H1 (cell line): ENCODE data around the gene SPAG16. TPM values are rescaled to one million over a fixed set of nuclear protein-coding genes. Genes with fewer than 3 reads are reported as not detected.

Experiments used
- CTCF ChIA-PET: fragments of 300-600 bp; sonication (Branson Sonifier 250); formaldehyde crosslinking; loops from one replicate; lab custom pipeline; 2021; ENCODE audit not compliant: partially characterized antibody; lab: Charles Lee
- POLR2A ChIA-PET: fragments of 300-600 bp; sonication (Branson Sonifier 250); formaldehyde crosslinking; loops from one replicate; lab custom pipeline; 2021; ENCODE audit warnings: inconsistent platforms; ENCODE audit not compliant: partially characterized antibody; lab: Charles Lee
- DNase-seq, 2 experiments: peaks; one replicate each; pipeline versions ENCODE4 v3.0.0 to v3.0.0-alpha.2; 2010 to 2022; ENCODE audit warnings: low spot score in 2 of 2, low read depth in 1 of 2, mixed read lengths in 1 of 2
- FAIRE-seq: peaks from 2 replicates; lab custom pipeline; 2011; peaks lifted over from hg19 to GRCh38; lab: Jason Lieb, UNC
- H2AFZ ChIP-seq: 2 replicates; pipeline ENCODE4 v1.8.1; 2012; ENCODE audit warnings: low read length, inconsistent platforms
- H2AK5ac ChIP-seq: 2 replicates; pipeline ENCODE4 v1.6.1; 2013; ENCODE audit warnings: low read depth, low read length
- H2BK120ac ChIP-seq: replicated peaks from 2 replicates; pipeline ENCODE3; 2013; ENCODE audit warnings: low read depth, low read length, inconsistent platforms
- H2BK12ac ChIP-seq: 2 replicates; pipeline ENCODE4 v1.6.1; 2013; ENCODE audit warnings: low read depth, low read length
- H2BK15ac ChIP-seq: 2 replicates; pipeline ENCODE4 v1.6.1; 2013; ENCODE audit warnings: low read length
- H2BK20ac ChIP-seq: 2 replicates; pipeline ENCODE4 v1.6.1; 2013; ENCODE audit warnings: low read length
- H2BK5ac ChIP-seq: 2 replicates; pipeline ENCODE4 v1.6.1; 2013; ENCODE audit warnings: low read depth, low read length
- H3K14ac ChIP-seq: 2 replicates; pipeline ENCODE4 v1.6.1; 2013; ENCODE audit warnings: inconsistent platforms; ENCODE audit not compliant: insufficient read length
- H3K18ac ChIP-seq: 2 replicates; pipeline ENCODE4 v1.6.1; 2013; ENCODE audit warnings: low read length; ENCODE audit errors: extremely low read depth
- H3K23ac ChIP-seq: 2 replicates; pipeline ENCODE4 v1.6.1; 2013; ENCODE audit warnings: inconsistent platforms; ENCODE audit not compliant: insufficient read length
- H3K23me2 ChIP-seq: 2 replicates; pipeline ENCODE4 v1.6.1; 2013; ENCODE audit warnings: low read depth, low read length
- H3K27ac ChIP-seq: 2 replicates; pipeline ENCODE4 v1.6.1; 2011; ENCODE audit warnings: low read depth, low read length, inconsistent platforms
- H3K27me3 ChIP-seq, 4 experiments: replicated peaks in 1 of 4; 1 replicate in 1 of 4; 2 replicates in 3 of 4; pipeline versions ENCODE4 v1.6.1 to v1.8.1; 2011 to 2013; ENCODE audit warnings: low read length in 3 of 4, mild to moderate bottlenecking in 3 of 4, inconsistent platforms in 2 of 4, mixed read lengths in 2 of 4, moderate library complexity in 1 of 4; ENCODE audit not compliant: control insufficient read depth in 3 of 4, insufficient read depth in 3 of 4; ENCODE audit errors: extremely low read depth in 1 of 4
- H3K36me3 ChIP-seq, 4 experiments: 2 replicates each; pipeline versions ENCODE4 v1.6.1 to v1.8.1; 2011 to 2013; ENCODE audit warnings: mild to moderate bottlenecking in 4 of 4, low read length in 3 of 4, moderate library complexity in 2 of 4, control low read depth in 1 of 4, inconsistent platforms in 1 of 4; ENCODE audit not compliant: insufficient read depth in 4 of 4, control insufficient read depth in 2 of 4
- H3K4ac ChIP-seq: replicated peaks from 2 replicates; pipeline ENCODE3; 2013; ENCODE audit warnings: low read length, low read depth, mixed read lengths, inconsistent platforms; ENCODE audit not compliant: insufficient read length
- H3K4me1 ChIP-seq, 4 experiments: replicated peaks in 1 of 4; 1 replicate in 1 of 4; 2 replicates in 3 of 4; pipeline versions ENCODE4 v1.6.1 to v1.8.1; 2011 to 2013; ENCODE audit warnings: low read length in 3 of 4, inconsistent platforms in 2 of 4, mixed read lengths in 1 of 4; ENCODE audit not compliant: insufficient read depth in 4 of 4, control insufficient read depth in 3 of 4
- H3K4me2 ChIP-seq, 2 experiments: 2 replicates each; pipeline versions ENCODE4 v1.6.1 to v1.8.1; 2011 to 2013; ENCODE audit warnings: low read depth in 2 of 2, low read length in 2 of 2, control low read depth in 1 of 2, inconsistent platforms in 1 of 2, mild to moderate bottlenecking in 1 of 2; ENCODE audit not compliant: insufficient read depth in 1 of 2
- H3K4me3 ChIP-seq, 4 experiments: fragments of 200-600, 300-600 bp in 1 of 4; sonication (generic), shearing (Covaris generic), sonication (Bioruptor Twin) in 1 of 4; 2 replicates each; pipeline versions ENCODE4 v1.5.1 to v1.8.1; 2011 to 2016; ENCODE audit warnings: low read length in 4 of 4, low read depth in 3 of 4, control low read depth in 2 of 4, inconsistent platforms in 2 of 4, mild to moderate bottlenecking in 2 of 4, mixed read lengths in 1 of 4, moderate library complexity in 1 of 4; ENCODE audit not compliant: insufficient read depth in 2 of 4; ENCODE audit errors: extremely low read depth in 1 of 4
- H3K56ac ChIP-seq: replicated peaks from 2 replicates; pipeline ENCODE3; 2013; ENCODE audit warnings: low read depth, mild to moderate bottlenecking, mixed read lengths, low read length, inconsistent platforms; ENCODE audit not compliant: insufficient read length
- H3K79me1 ChIP-seq: 2 replicates; pipeline ENCODE4 v1.6.1; 2013; ENCODE audit warnings: low read depth, low read length, control low read depth
- H3K79me2 ChIP-seq, 2 experiments: 2 replicates each; pipeline versions ENCODE4 v1.6.1 to v1.8.1; 2012 to 2013; ENCODE audit warnings: low read length in 2 of 2, mild to moderate bottlenecking in 2 of 2, inconsistent platforms in 1 of 2; ENCODE audit not compliant: insufficient read depth in 2 of 2, control insufficient read depth in 1 of 2
- H3K9ac ChIP-seq, 4 experiments: replicated peaks in 1 of 4; 1 replicate in 1 of 4; 2 replicates in 3 of 4; pipeline versions ENCODE4 v1.6.1 to v1.8.1; 2011 to 2013; ENCODE audit warnings: low read depth in 3 of 4, low read length in 3 of 4, control low read depth in 2 of 4, mild to moderate bottlenecking in 2 of 4, moderate library complexity in 2 of 4, inconsistent platforms in 1 of 4; ENCODE audit errors: extremely low read depth in 1 of 4
- H3K9me3 ChIP-seq, 2 experiments: 2 replicates each; pipeline versions ENCODE4 v1.6.1 to v1.8.1; 2012 to 2013; ENCODE audit warnings: mild to moderate bottlenecking in 2 of 2, moderate library complexity in 2 of 2, control low read depth in 1 of 2, inconsistent platforms in 1 of 2, low read depth in 1 of 2, low read length in 1 of 2, mixed read lengths in 1 of 2; ENCODE audit not compliant: insufficient read depth in 2 of 2
- H4K20me1 ChIP-seq, 2 experiments: replicated peaks in 1 of 2; 2 replicates each; pipeline versions ENCODE3 to v1.8.1; 2011 to 2013; ENCODE audit warnings: inconsistent platforms in 2 of 2, low read length in 2 of 2, mild to moderate bottlenecking in 1 of 2; ENCODE audit not compliant: insufficient read depth in 2 of 2, control insufficient read depth in 1 of 2
- H4K5ac ChIP-seq: 2 replicates; pipeline ENCODE4 v1.6.1; 2013; ENCODE audit warnings: low read length, low read depth, mixed read lengths, inconsistent platforms; ENCODE audit not compliant: insufficient read length
- H4K8ac ChIP-seq: 2 replicates; pipeline ENCODE4 v1.8.0; 2013; ENCODE audit warnings: mild to moderate bottlenecking, moderate library complexity, low read length, inconsistent platforms; ENCODE audit not compliant: insufficient read depth; ENCODE audit errors: extremely low read depth
- H4K91ac ChIP-seq: replicated peaks from 2 replicates; pipeline ENCODE3; 2013; ENCODE audit warnings: low read length, mixed read lengths, inconsistent platforms; ENCODE audit not compliant: insufficient read length
- CHD2 ChIP-seq: IDR thresholded peaks from 2 replicates; pipeline ENCODE4 v1.6.1; 2012; ENCODE audit warnings: low read length, improper control_type of control experiment
- GTF2F1 ChIP-seq: IDR thresholded peaks from 2 replicates; pipeline ENCODE4 v1.6.1; 2012; ENCODE audit warnings: low read depth, low read length, improper control_type of control experiment, borderline replicate concordance
- PHF8 ChIP-seq: fragments of 200-600 bp; sonication (generic); conservative IDR thresholded peaks from 2 replicates; pipeline ENCODE4 v1.7.1; 2012; ENCODE audit warnings: low read depth, mild to moderate bottlenecking, inconsistent platforms, low read length, moderate library complexity
- POLR2AphosphoS5 ChIP-seq: IDR thresholded peaks from 2 replicates; pipeline ENCODE4 v1.6.1; 2011; ENCODE audit warnings: low read depth, low read length
- RXRA ChIP-seq: IDR thresholded peaks from 2 replicates; pipeline ENCODE4 v1.6.1; 2011; ENCODE audit warnings: low read depth, mild to moderate bottlenecking, low read length, moderate library complexity; ENCODE audit not compliant: insufficient read depth
- SP1 ChIP-seq: IDR thresholded peaks from 2 replicates; pipeline ENCODE4 v1.6.1; 2011; ENCODE audit warnings: low read depth, low read length
- TAF7 ChIP-seq: optimal IDR thresholded peaks from 2 replicates; pipeline ENCODE3; 2011; ENCODE audit warnings: low read depth, mild to moderate bottlenecking, inconsistent platforms, low read length, moderate library complexity, borderline replicate concordance
- USF2 ChIP-seq: IDR thresholded peaks from 2 replicates; pipeline ENCODE4 v1.6.1; 2011; ENCODE audit warnings: low read length, improper control_type of control experiment
- YY1 ChIP-seq: IDR thresholded peaks from 2 replicates; pipeline ENCODE4 v1.6.1; 2011; ENCODE audit warnings: low read depth, mild to moderate bottlenecking, low read length
- WGBS, 2 experiments: shearing (Covaris generic) in 1 of 2; methylation state at CpG; one replicate each; pipeline versions ENCODE4 v1.1.6 to v1.1.7; 2013 to 2015; ENCODE audit warnings: low lambda C conversion rate in 2 of 2, mixed read lengths in 2 of 2, inconsistent platforms in 1 of 2, low coverage in 1 of 2, missing lambda C conversion rate in 1 of 2; ENCODE audit not compliant: insufficient replicate concordance in 2 of 2, insufficient coverage in 1 of 2, insufficient read length in 1 of 2; ENCODE audit errors: extremely low coverage in 1 of 2, missing lambda C conversion rate in 1 of 2; 5-methylcytosine and 5-hydroxymethylcytosine counted together
- polyA plus RNA-seq, 7 experiments: library from polyadenylated mRNA; depleted of rRNA in 3 of 7; stranded (reverse) in 5 of 7; unstranded in 2 of 7; fragments of >200 nt in 5 of 7; fragments of 200-250 nt in 2 of 7; gene quantifications; 1 replicate in 5 of 7; 2 replicates in 1 of 7; 4 replicates in 1 of 7; pipeline versions ENCODE4 v1.2.1 to v1.2.3, GENCODE V29; 2011 to 2013; ENCODE audit warnings: missing spikeins in 2 of 7, mixed read lengths in 2 of 7
- total RNA-seq: library from RNA; stranded (reverse); fragmentation: NEBNext Ultra II Directional; extraction: Animal tissue kit (Norgen Biotek cat#: 25700); gene quantifications from 2 replicates; pipeline ENCODE4 v1.2.1, GENCODE V29; 2021

The SPAG16 gene
- total and polyA plus RNA-seq, 2 of the 8 experiments (the other 6 are each of a cell fraction or from before 2014, with no cell fraction given), result 6.0 to 14.9 TPM

GRCh38 chr2:213274143-213274542, 10.1 kb upstream of the SPAG16 start:
- Histone ChIP-seq H3K27me3 (no peaks in the 10 kb centered on the region), H3K4me3 (no peak overlapping the region), H3K79me1 (no peaks in the 10 kb centered on the region), H2BK120ac (no peak overlapping the region), H3K14ac (no peak overlapping the region), H4K5ac (no peak overlapping the region), H3K56ac (no peak overlapping the region), H2BK20ac (no peak overlapping the region), H3K36me3 (no peaks in the 10 kb centered on the region), H3K79me2 (no peaks in the 10 kb centered on the region), H3K4ac (no peak overlapping the region), H4K20me1 (no peaks in the 10 kb centered on the region), H2BK5ac (no peak overlapping the region), H4K8ac (no peak overlapping the region), H4K91ac (no peak overlapping the region), H3K23ac (no peak overlapping the region), H3K4me2 (no peak overlapping the region), H3K18ac (no peak overlapping the region), H3K9me3 (peaks cover 0 to 4% of the 10 kb centered on the region in 2 experiments; a peak in 1 of 4 replicates), H3K9ac (no peak overlapping the region), H3K27ac (no peak overlapping the region), H2BK12ac (no peak overlapping the region), H3K4me1 (no peaks in the 10 kb centered on the region), H2AFZ (no peak overlapping the region), H2BK15ac (no peak overlapping the region), H3K23me2 (no peaks in the 10 kb centered on the region), H2AK5ac (no peak overlapping the region)
- ChIA-PET POLR2A (no interaction called here), CTCF (interaction anchor here (1.4 kb wide), 1 partner anchor 15 kb away, joined by 3 read pairs; no protein-coding TSS in a partner anchor)
- no peak for DNase-seq
- WGBS, 2 experiments, result 89% methylated on average over 1 of the region's 1 CpG; no CpG with 5 or more reads in 1 of the 2 experiments
- no peak for FAIRE-seq
- TF ChIP-seq GTF2F1 (no peak), TAF7 (no peak), SP1 (no peak), USF2 (no peak), YY1 (no peak), PHF8 (no peak), RXRA (no peak), CHD2 (no peak), POLR2AphosphoS5 (no peak)
